Measurements from ENCODE around the gene OR2F1.

GRCh38 chr7:143987513-143987912, 32.9 kb downstream of the OR2F1 start:
- TF ChIP-seq CTCF (IDR thresholded peaks at IDR 0.05; ENCODE audit: borderline replicate concordance, extremely low read depth, low read length, poor library complexity, severe bottlenecking) (no peak), EZH2 (IDR thresholded peaks at IDR 0.05; ENCODE audit: borderline replicate concordance, low read depth, low read length, severe bottlenecking) (no peak)

All from DND-41 (cell line).